K562 (cell line): ENCODE measurements around the gene TRAP1. TPM values are rescaled to one million over a fixed set of nuclear protein-coding genes. Genes with fewer than 3 reads are reported as not detected.

Experiments used
- CREBBP ChIP-seq: IDR thresholded peaks from one replicate; pipeline ENCODE4 v1.6.1; 2012; ENCODE audit warnings: low read depth, mild to moderate bottlenecking, control low read depth, inconsistent platforms, low read length
- EP300 ChIP-seq: IDR thresholded peaks from 2 replicates; pipeline ENCODE4 v1.6.1; 2012; ENCODE audit warnings: low read length, improper control_type of control experiment
- GABPA ChIP-seq: fragments of 200-800 bp; sonication (Bioruptor generic); conservative IDR thresholded peaks from 2 replicates; pipeline ENCODE4 v1.6.1; 2016; ENCODE audit warnings: low read depth, missing genetic modification characterization, missing compliant biosample characterization
- KAT2B ChIP-seq: IDR thresholded peaks from one replicate; pipeline ENCODE4 v1.6.1; 2012; ENCODE audit warnings: low read depth, mild to moderate bottlenecking, control low read depth, inconsistent platforms, low read length, moderate library complexity
- L3MBTL2 ChIP-seq: fragments of 450-650 bp; IDR thresholded peaks from 2 replicates; pipeline ENCODE4 v1.6.1; 2016; ENCODE audit warnings: mild to moderate bottlenecking, moderate library complexity
- MAFF ChIP-seq: IDR thresholded peaks from 2 replicates; pipeline ENCODE4 v1.6.1; 2012; ENCODE audit warnings: low read length, improper control_type of control experiment
- POLR2AphosphoS2 ChIP-seq: IDR thresholded peaks from 2 replicates; pipeline ENCODE4 v1.6.1; 2012; ENCODE audit warnings: low read length, improper control_type of control experiment
- RBM17 ChIP-seq: fragments of 200-400 bp; formaldehyde crosslinking; IDR thresholded peaks from 2 replicates; pipeline ENCODE4 v1.6.1; 2017; ENCODE audit warnings: low read depth, mild to moderate bottlenecking, low read length, borderline replicate concordance
- RBM22 ChIP-seq: fragments of 200-400 bp; formaldehyde crosslinking; IDR thresholded peaks from 2 replicates; pipeline ENCODE4 v1.6.1; 2018; ENCODE audit warnings: low read length, low read depth; ENCODE audit not compliant: poor library complexity, severe bottlenecking
- TEAD4 ChIP-seq, 2 experiments: sonication (generic) in 1 of 2; formaldehyde crosslinking in 1 of 2; IDR thresholded peaks; 2 replicates each; pipeline versions ENCODE4 v1.6.1 to v1.8.0; 2012 to 2022; ENCODE audit warnings: borderline replicate concordance in 1 of 2, inconsistent platforms in 1 of 2, low read length in 1 of 2, mild to moderate bottlenecking in 1 of 2, missing genetic modification reagents in 1 of 2
- USF1 ChIP-seq: sonication (generic); formaldehyde crosslinking; IDR thresholded peaks from 2 replicates; pipeline ENCODE4 v1.9.0; 2022; ENCODE audit warnings: mild to moderate bottlenecking, missing genetic modification reagents
- ZBTB11 ChIP-seq, 3 experiments: fragments of 200-800 bp in 1 of 3; fragments of 250-450 bp in 1 of 3; fragments of 450-650 bp in 1 of 3; sonication (Bioruptor Pico) in 1 of 3; sonication (Bioruptor generic) in 1 of 3; formaldehyde crosslinking in 1 of 3; IDR thresholded peaks; 2 replicates each; pipeline versions ENCODE4 v1.6.1 to v1.8.0; 2016 to 2022; ENCODE audit warnings: mild to moderate bottlenecking in 2 of 3, missing genetic modification characterization in 2 of 3, missing compliant biosample characterization in 1 of 3, moderate library complexity in 1 of 3
- ZNF212 ChIP-seq: fragments of 450-650 bp; formaldehyde crosslinking; IDR thresholded peaks from 2 replicates; pipeline ENCODE4 v1.4.0; 2020; ENCODE audit warnings: mild to moderate bottlenecking
- ZNF347 ChIP-seq: fragments of 450-650 bp; formaldehyde crosslinking; IDR thresholded peaks from 2 replicates; pipeline ENCODE4 v1.4.0; 2020; ENCODE audit warnings: low read depth, mild to moderate bottlenecking, moderate library complexity
- ZNF449 ChIP-seq: fragments of 250-450 bp; sonication (Bioruptor Pico); IDR thresholded peaks from 2 replicates; pipeline ENCODE4 v1.8.0; 2022; ENCODE audit warnings: moderate library complexity, mild to moderate bottlenecking, inconsistent platforms
- ZNF518B ChIP-seq: fragments of 250-450 bp; sonication (Bioruptor Pico); IDR thresholded peaks from 2 replicates; pipeline ENCODE4 v1.5.0; 2021; ENCODE audit warnings: mild to moderate bottlenecking, moderate library complexity
- ZNF696 ChIP-seq: fragments of 250-450 bp; sonication (Bioruptor Pico); conservative IDR thresholded peaks from 2 replicates; pipeline ENCODE4 v1.4.0; 2020; ENCODE audit warnings: mild to moderate bottlenecking, moderate library complexity
- ZSCAN29 ChIP-seq: fragments of 450-650 bp; IDR thresholded peaks from 2 replicates; pipeline ENCODE4 v1.6.1; 2017
- polyA plus RNA-seq, 8 experiments: library from polyadenylated mRNA; depleted of rRNA in 4 of 8; stranded (reverse) in 5 of 8; unstranded in 3 of 8; fragments of >200 nt; fragmentation: Nextera tagmentation in 2 of 8; fragmentation: Illumina TruSeq in 1 of 8; extraction: Ambion mirVana in 2 of 8; extraction: Trizol in 1 of 8; gene quantifications; 2 replicates each; pipeline versions ENCODE4 v1.2.1 to v1.2.3, GENCODE V29; 2011 to 2014; ENCODE audit warnings: inconsistent platforms in 1 of 8, missing spikeins in 1 of 8
- total RNA-seq, 7 experiments: library from RNA; depleted of rRNA in 6 of 7; stranded (reverse); fragments of >200 nt in 6 of 7; fragmentation: Illumina TruSeq in 2 of 7; extraction: Trizol in 2 of 7; gene quantifications; 2 replicates each; pipeline versions ENCODE4 v1.2.1 to v1.2.3, GENCODE V29; 2011 to 2021; ENCODE audit warnings: low replicate concordance in 1 of 7

The TRAP1 gene
- total and polyA plus RNA-seq, 9 of the 15 experiments (the other 6 are each of a cell fraction or from before 2014, with no cell fraction given), result 19.1 to 436 (median 301) TPM

- TF ChIP-seq ZNF518B (CRISPR knock-in tag) (no peak), USF1 (no peak), GABPA (tag) (peak; percentile 96), ZNF347 (no peak), ZNF696 (CRISPR knock-in tag) (no peak), RBM22 (no peak), TEAD4 (IDR thresholded peaks at IDR 0.05; ENCODE audit: low read length) (no peak), TEAD4 (CRISPR knock-in tag; IDR thresholded peaks at IDR 0.05; ENCODE audit: borderline replicate concordance) (no peak), RBM17 (no peak), EP300 (0 out of 2 replicates have a peak, but pooled peaks have one; percentile 7), ZSCAN29 (no peak), ZBTB11 (CRISPR knock-in tag; IDR thresholded peaks at IDR 0.05) (peak in 2 of 3 experiments; percentile 42 to 91; a peak in 3 of 6 replicates), CREBBP (no peak), KAT2B (no peak), MAFF (no peak), L3MBTL2 (no peak; the same call in 1 of the 2 replicates), ZNF449 (CRISPR knock-in tag) (no peak), POLR2AphosphoS2 (no peak), ZNF212 (no peak)
Observed at GRCh38 chr16:3611146-3611975, 106.0 kb downstream of the TRAP1 start, which contains the start of gene SLX4 (continued).
